OCI-LY3 (cell line): Measurements from ENCODE around the gene PPP1R1C.

Experiments
- CTCF ChIP-seq: fragments of 200-600, 300-600 bp; sonication (generic); IDR thresholded peaks from 2 replicates; pipeline ENCODE4 v1.5.1; 2014; ENCODE audit warnings: antibody characterized with exemption, low read length, low read depth
- EZH2phosphoT487 ChIP-seq: fragments of 200-600 bp; shearing (Covaris generic); IDR thresholded peaks from 2 replicates; pipeline ENCODE4 v1.6.1; 2018; ENCODE audit warnings: antibody characterized with exemption, mixed run types, low read depth

GRCh38 chr2:182031956-182032355 is 46.3 kb downstream of the PPP1R1C start:
- TF ChIP-seq CTCF (no peak), EZH2phosphoT487 (no peak)
